HepG2 (cell line): ENCODE measurements around the gene TYW1B. TPM values are rescaled to one million over a fixed set of nuclear protein-coding genes. Genes with fewer than 3 reads are reported as not detected.
"Not testable (repeated sequence)": the region's sequence is repeated elsewhere in the genome, so short reads cannot be mapped to it uniquely, and the experiment has no call there.

Experiments used
- ARNT2 ChIP-seq: sonication (generic); formaldehyde crosslinking; IDR thresholded peaks from 2 replicates; pipeline ENCODE4 v1.8.0; 2022; ENCODE audit warnings: mild to moderate bottlenecking, low read depth, missing genetic modification reagents, moderate library complexity
- DRAP1 ChIP-seq: IDR thresholded peaks from 2 replicates; pipeline ENCODE4 v1.6.1; 2016; ENCODE audit warnings: missing genetic modification reagents, missing compliant biosample characterization
- FOXA3 ChIP-seq: IDR thresholded peaks from 2 replicates; pipeline ENCODE4 v1.6.1; 2016; ENCODE audit warnings: missing genetic modification reagents, missing compliant biosample characterization
- GATAD1 ChIP-seq: IDR thresholded peaks from 2 replicates; pipeline ENCODE4 v1.6.1; 2016; ENCODE audit warnings: missing genetic modification reagents, missing compliant biosample characterization
- JUND ChIP-seq: sonication (generic); formaldehyde crosslinking; IDR thresholded peaks from 2 replicates; pipeline ENCODE4 v1.8.0; 2022; ENCODE audit warnings: mild to moderate bottlenecking, missing genetic modification reagents
- KLF12 ChIP-seq: sonication (generic); formaldehyde crosslinking; IDR thresholded peaks from 2 replicates; pipeline ENCODE4 v1.4.0; 2020; ENCODE audit warnings: missing genetic modification reagents, borderline replicate concordance
- LCORL ChIP-seq, 2 experiments: fragments of 450-650 bp in 1 of 2; sonication (generic) in 1 of 2; formaldehyde crosslinking in 1 of 2; IDR thresholded peaks; 2 replicates each; pipeline versions ENCODE4 v1.5.0 to v1.6.1; 2017 to 2020; ENCODE audit warnings: antibody characterized with exemption in 1 of 2, missing genetic modification reagents in 1 of 2
- NRL ChIP-seq: sonication (generic); formaldehyde crosslinking; IDR thresholded peaks from 2 replicates; pipeline ENCODE4 v1.5.0; 2020; ENCODE audit warnings: missing genetic modification reagents, mild to moderate bottlenecking, moderate library complexity, borderline replicate concordance
- REPIN1 ChIP-seq: sonication (generic); formaldehyde crosslinking; IDR thresholded peaks from 2 replicates; pipeline ENCODE4 v1.8.0; 2022; ENCODE audit warnings: missing genetic modification reagents, low read depth, mild to moderate bottlenecking, borderline replicate concordance
- SALL1 ChIP-seq: sonication (generic); formaldehyde crosslinking; IDR thresholded peaks from 2 replicates; pipeline ENCODE4 v1.8.0; 2022; ENCODE audit warnings: mild to moderate bottlenecking, missing genetic modification reagents
- SMAD9 ChIP-seq: sonication (generic); formaldehyde crosslinking; IDR thresholded peaks from 2 replicates; pipeline ENCODE4 v1.5.1; 2020; ENCODE audit warnings: mild to moderate bottlenecking, missing genetic modification reagents
- SPEN ChIP-seq: sonication (generic); formaldehyde crosslinking; IDR thresholded peaks from 2 replicates; pipeline ENCODE4 v1.5.1; 2020; ENCODE audit warnings: low read depth, mild to moderate bottlenecking, missing genetic modification reagents
- ZFP91 ChIP-seq: sonication (generic); formaldehyde crosslinking; IDR thresholded peaks from 2 replicates; pipeline ENCODE4 v1.9.0; 2022; ENCODE audit warnings: missing genetic modification reagents, mild to moderate bottlenecking, borderline replicate concordance
- ZMAT3 ChIP-seq: sonication (generic); formaldehyde crosslinking; conservative IDR thresholded peaks from 2 replicates; pipeline ENCODE4 v1.7.0; 2021; ENCODE audit warnings: missing genetic modification reagents
- ZNF543 ChIP-seq: sonication (generic); formaldehyde crosslinking; IDR thresholded peaks from 2 replicates; pipeline ENCODE4 v1.4.0; 2020; ENCODE audit warnings: mild to moderate bottlenecking, missing genetic modification reagents
- ZNF761 ChIP-seq: sonication (generic); formaldehyde crosslinking; conservative IDR thresholded peaks from 2 replicates; pipeline ENCODE4 v1.4.0; 2020; ENCODE audit warnings: mild to moderate bottlenecking, missing genetic modification reagents
- polyA plus RNA-seq, 8 experiments: library from polyadenylated mRNA; depleted of rRNA in 3 of 8; stranded (reverse) in 7 of 8; unstranded in 1 of 8; fragments of >200 nt; fragmentation: Illumina TruSeq in 4 of 8; extraction: Trizol in 4 of 8; gene quantifications; 2 replicates each; pipeline versions ENCODE4 v1.2.1 to v1.2.3, GENCODE V29; 2011 to 2016; ENCODE audit warnings: low read depth in 4 of 8, missing spikeins in 1 of 8, mixed read lengths in 1 of 8; ENCODE audit not compliant: insufficient read depth in 1 of 8
- total RNA-seq, 5 experiments: library from RNA; depleted of rRNA; stranded (reverse); fragments of >200 nt; fragmentation: Illumina TruSeq; extraction: Trizol; gene quantifications; 2 replicates each; pipeline ENCODE4 v1.2.3, GENCODE V29; 2016; ENCODE audit warnings: low read depth in 1 of 5
- TF ChIP-seq, protein P1 (sequence below): sonication (generic); formaldehyde crosslinking; IDR thresholded peaks from 2 replicates; pipeline ENCODE4 v1.4.0; 2020; ENCODE audit warnings: missing genetic modification reagents
- TF ChIP-seq, protein P2 (sequence below), 2 experiments: sonication (generic) in 1 of 2; formaldehyde crosslinking in 1 of 2; IDR thresholded peaks; 2 replicates each; pipeline versions ENCODE4 v1.4.0 to v1.6.1; 2018 to 2020; ENCODE audit warnings: missing genetic modification reagents in 2 of 2, borderline replicate concordance in 1 of 2, low read depth in 1 of 2, mild to moderate bottlenecking in 1 of 2, missing biosample characterization in 1 of 2
- TF ChIP-seq, protein P3 (sequence below): sonication (generic); formaldehyde crosslinking; IDR thresholded peaks from 2 replicates; pipeline ENCODE4 v1.8.0; 2022; ENCODE audit warnings: mild to moderate bottlenecking, missing genetic modification reagents

Gene TYW1B
- total and polyA plus RNA-seq, 2 of the 13 experiments (the other 11 are each of a cell fraction or from before 2014, with no cell fraction given): 2.0 to 5.5 TPM

GRCh38 chr7:72829687-72830354 lies 1.8 kb upstream of the TYW1B start (continued):
- TF ChIP-seq REPIN1 (peak; percentile 67; the same call in 1 of the 2 replicates), ZNF761 (CRISPR knock-in tag) (peak; percentile 23; the same call in 1 of the 2 replicates), SPEN (peak; percentile 5; the same call in 1 of the 2 replicates), KLF12 (0 out of 2 replicates have a peak, but pooled peaks have one; percentile 45), SALL1 (CRISPR knock-in tag) (0 out of 2 replicates have a peak, but pooled peaks have one; percentile 16), DRAP1 (CRISPR knock-in tag) (0 out of 2 replicates have a peak, but pooled peaks have one; percentile 21), GATAD1 (peak; percentile 57; the same call in 1 of the 2 replicates), NRL (CRISPR knock-in tag) (peak; percentile 13; the same call in 1 of the 2 replicates), LCORL (CRISPR knock-in tag; IDR thresholded peaks at IDR 0.05) (peak; percentile 43; the same call in 1 of the 2 replicates), ZMAT3 (CRISPR knock-in tag) (0 out of 2 replicates have a peak, but pooled peaks have one; percentile 5), FOXA3 (CRISPR knock-in tag) (0 out of 2 replicates have a peak, but pooled peaks have one; percentile 15), SMAD9 (CRISPR knock-in tag) (0 out of 2 replicates have a peak, but pooled peaks have one; percentile 45), JUND (0 out of 2 replicates have a peak, but pooled peaks have one; percentile 12), ARNT2 (CRISPR knock-in tag) (peak; percentile 46; the same call in 1 of the 2 replicates), ZNF543 (CRISPR knock-in tag) (peak; percentile 7; the same call in 1 of the 2 replicates), ZFP91 (CRISPR knock-in tag) (peak; percentile 40; the same call in 1 of the 2 replicates)
- TF ChIP-seq, protein P1, sequence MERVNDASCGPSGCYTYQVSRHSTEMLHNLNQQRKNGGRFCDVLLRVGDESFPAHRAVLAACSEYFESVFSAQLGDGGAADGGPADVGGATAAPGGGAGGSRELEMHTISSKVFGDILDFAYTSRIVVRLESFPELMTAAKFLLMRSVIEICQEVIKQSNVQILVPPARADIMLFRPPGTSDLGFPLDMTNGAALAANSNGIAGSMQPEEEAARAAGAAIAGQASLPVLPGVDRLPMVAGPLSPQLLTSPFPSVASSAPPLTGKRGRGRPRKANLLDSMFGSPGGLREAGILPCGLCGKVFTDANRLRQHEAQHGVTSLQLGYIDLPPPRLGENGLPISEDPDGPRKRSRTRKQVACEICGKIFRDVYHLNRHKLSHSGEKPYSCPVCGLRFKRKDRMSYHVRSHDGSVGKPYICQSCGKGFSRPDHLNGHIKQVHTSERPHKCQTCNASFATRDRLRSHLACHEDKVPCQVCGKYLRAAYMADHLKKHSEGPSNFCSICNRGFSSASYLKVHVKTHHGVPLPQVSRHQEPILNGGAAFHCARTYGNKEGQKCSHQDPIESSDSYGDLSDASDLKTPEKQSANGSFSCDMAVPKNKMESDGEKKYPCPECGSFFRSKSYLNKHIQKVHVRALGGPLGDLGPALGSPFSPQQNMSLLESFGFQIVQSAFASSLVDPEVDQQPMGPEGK (CRISPR knock-in tag): peak; percentile 56; the same call in 1 of the 2 replicates
- TF ChIP-seq, protein P2, sequence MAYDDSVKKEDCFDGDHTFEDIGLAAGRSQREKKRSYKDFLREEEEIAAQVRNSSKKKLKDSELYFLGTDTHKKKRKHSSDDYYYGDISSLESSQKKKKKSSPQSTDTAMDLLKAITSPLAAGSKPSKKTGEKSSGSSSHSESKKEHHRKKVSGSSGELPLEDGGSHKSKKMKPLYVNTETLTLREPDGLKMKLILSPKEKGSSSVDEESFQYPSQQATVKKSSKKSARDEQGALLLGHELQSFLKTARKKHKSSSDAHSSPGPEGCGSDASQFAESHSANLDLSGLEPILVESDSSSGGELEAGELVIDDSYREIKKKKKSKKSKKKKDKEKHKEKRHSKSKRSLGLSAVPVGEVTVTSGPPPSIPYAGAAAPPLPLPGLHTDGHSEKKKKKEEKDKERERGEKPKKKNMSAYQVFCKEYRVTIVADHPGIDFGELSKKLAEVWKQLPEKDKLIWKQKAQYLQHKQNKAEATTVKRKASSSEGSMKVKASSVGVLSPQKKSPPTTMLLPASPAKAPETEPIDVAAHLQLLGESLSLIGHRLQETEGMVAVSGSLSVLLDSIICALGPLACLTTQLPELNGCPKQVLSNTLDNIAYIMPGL (CRISPR knock-in tag; IDR thresholded peaks at IDR 0.05; ENCODE audit: borderline replicate concordance in 1 of 2, low read depth in 1 of 2): peak; percentile 62 to 70; a peak in 3 of 4 replicates
- TF ChIP-seq LCORL (IDR thresholded peaks at IDR 0.05): not testable (repeated sequence)
- TF ChIP-seq, protein P3, sequence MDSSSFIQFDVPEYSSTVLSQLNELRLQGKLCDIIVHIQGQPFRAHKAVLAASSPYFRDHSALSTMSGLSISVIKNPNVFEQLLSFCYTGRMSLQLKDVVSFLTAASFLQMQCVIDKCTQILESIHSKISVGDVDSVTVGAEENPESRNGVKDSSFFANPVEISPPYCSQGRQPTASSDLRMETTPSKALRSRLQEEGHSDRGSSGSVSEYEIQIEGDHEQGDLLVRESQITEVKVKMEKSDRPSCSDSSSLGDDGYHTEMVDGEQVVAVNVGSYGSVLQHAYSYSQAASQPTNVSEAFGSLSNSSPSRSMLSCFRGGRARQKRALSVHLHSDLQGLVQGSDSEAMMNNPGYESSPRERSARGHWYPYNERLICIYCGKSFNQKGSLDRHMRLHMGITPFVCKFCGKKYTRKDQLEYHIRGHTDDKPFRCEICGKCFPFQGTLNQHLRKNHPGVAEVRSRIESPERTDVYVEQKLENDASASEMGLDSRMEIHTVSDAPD (CRISPR knock-in tag): peak; percentile 23; the same call in 1 of the 2 replicates
